Naive thymus-derived CD4-positive, alpha-beta T cell (primary cell): ENCODE measurements around the gene TNP2. TPM values are rescaled to one million over a fixed set of nuclear protein-coding genes. Genes with fewer than 3 reads are reported as not detected.

Experiments
- ATAC-seq: fragments of 150-1000 bp; cut with Tn5 transposase; 2 replicates; pipeline ENCODE4 v1.10.0; 2021; ENCODE audit warnings: mild to moderate bottlenecking, moderate library complexity
- CTCF ChIA-PET: fragments of 350-600 bp; sonication (Branson Sonifier 250); formaldehyde crosslinking; loops from one replicate; lab custom pipeline; 2021; ENCODE audit warnings: antibody characterized with exemption; lab: Charles Lee
- POLR2A ChIA-PET: fragments of 350-600 bp; sonication (Branson Sonifier 250); formaldehyde crosslinking; loops from one replicate; lab custom pipeline; 2021; ENCODE audit warnings: antibody characterized with exemption, inconsistent platforms; lab: Charles Lee
- DNase-seq, 9 donors: peaks; one replicate each; pipeline versions ENCODE4 v3.0.0 to v3.0.0-alpha.2; 2020 to 2022; ENCODE audit warnings: mixed read lengths in 1 of 9
- H3K27ac ChIP-seq: one replicate; pipeline ENCODE4 v1.7.0; 2013; ENCODE audit warnings: mild to moderate bottlenecking, low read depth, low read length, moderate library complexity
- H3K27me3 ChIP-seq, 2 donors: one replicate each; pipeline ENCODE4 v1.7.0; 2013; ENCODE audit warnings: low read length in 2 of 2, mild to moderate bottlenecking in 2 of 2, moderate library complexity in 2 of 2; ENCODE audit not compliant: control insufficient read depth in 2 of 2, insufficient read depth in 2 of 2
- H3K36me3 ChIP-seq, 3 experiments: 1 replicate in 2 of 3; 2 replicates in 1 of 3; pipeline ENCODE4 v1.7.0; 2013; ENCODE audit warnings: low read length in 3 of 3, mild to moderate bottlenecking in 3 of 3, moderate library complexity in 1 of 3; ENCODE audit not compliant: insufficient read depth in 3 of 3, control insufficient read depth in 2 of 3
- H3K4me1 ChIP-seq, 2 donors: one replicate each; pipeline ENCODE4 v1.7.0; 2013; ENCODE audit warnings: low read length in 2 of 2, mild to moderate bottlenecking in 2 of 2, moderate library complexity in 1 of 2; ENCODE audit not compliant: control insufficient read depth in 2 of 2, insufficient read depth in 2 of 2
- H3K4me3 ChIP-seq: 2 replicates; pipeline ENCODE4 v1.7.0; 2013; ENCODE audit warnings: mild to moderate bottlenecking, low read length
- H3K9me3 ChIP-seq, 3 experiments: 1 replicate in 2 of 3; 2 replicates in 1 of 3; pipeline ENCODE4 v1.7.0; 2013; ENCODE audit warnings: low read length in 3 of 3; ENCODE audit not compliant: control insufficient read depth in 2 of 3
- H3K27ac Mint-ChIP-seq, 9 donors: one replicate each; pipeline ENCODE4 v1.8.0; 2020 to 2022; ENCODE audit warnings: mixed read lengths in 9 of 9, mild to moderate bottlenecking in 8 of 9, moderate library complexity in 5 of 9, inconsistent platforms in 2 of 9
- H3K27me3 Mint-ChIP-seq, 5 donors: one replicate each; pipeline ENCODE4 v1.8.0; 2021 to 2022; ENCODE audit warnings: mixed read lengths in 5 of 5, mild to moderate bottlenecking in 1 of 5
- H3K36me3 Mint-ChIP-seq, 5 donors: one replicate each; pipeline ENCODE4 v1.8.0; 2020 to 2022; ENCODE audit warnings: mixed read lengths in 5 of 5, mild to moderate bottlenecking in 3 of 5, inconsistent platforms in 1 of 5
- H3K4me1 Mint-ChIP-seq, 7 donors: one replicate each; pipeline ENCODE4 v1.8.0; 2020 to 2022; ENCODE audit warnings: mixed read lengths in 7 of 7, mild to moderate bottlenecking in 3 of 7, inconsistent platforms in 1 of 7
- H3K4me3 Mint-ChIP-seq, 10 donors: one replicate each; pipeline ENCODE4 v1.8.0; 2020 to 2022; ENCODE audit warnings: mild to moderate bottlenecking in 10 of 10, mixed read lengths in 10 of 10, moderate library complexity in 6 of 10, inconsistent platforms in 2 of 10
- H3K9me3 Mint-ChIP-seq, 11 donors: one replicate each; pipeline ENCODE4 v1.8.0; 2020 to 2022; ENCODE audit warnings: mixed read lengths in 11 of 11, mild to moderate bottlenecking in 4 of 11, inconsistent platforms in 1 of 11, moderate library complexity in 1 of 11
- intact Hi-C, 2 donors: fragments of 100-400 bp; cut with micrococcal nuclease; formaldehyde crosslinking; loops; one replicate each; pipeline ENCODE4 v1.15.1; 2023
- polyA plus RNA-seq, 2 donors: library from polyadenylated mRNA; unstranded; fragments of 300-500 nt; fragmentation: Illumina TruSeq; gene quantifications; one replicate each; pipeline ENCODE4 v1.2.3, GENCODE V29; 2021
- total RNA-seq, 6 experiments: library from RNA in 5 of 6; stranded (reverse) in 5 of 6; gene quantifications; 1 replicate in 5 of 6; 2 replicates in 1 of 6; pipeline ENCODE4 v1.2.3 and lab custom pipeline; 2021 to 2026

Gene TNP2
- total and polyA plus RNA-seq, 7 experiments from 2014 or later, result not detected

GRCh38 chr16:11233727-11234376, 35.3 kb downstream of the TNP2 start:
- no peaks in the 10 kb centered on the region for H3K9me3 Mint-ChIP-seq
- no peaks in the 10 kb centered on the region for H3K27me3 Mint-ChIP-seq
- H3K27me3 ChIP-seq, result no peaks in the 10 kb centered on the region
- H3K36me3 ChIP-seq, result no peaks in the 10 kb centered on the region
- peak overlapping the region; percentile 89 for H3K27ac ChIP-seq
- H3K9me3 ChIP-seq, result no peaks in the 10 kb centered on the region
- H3K4me1 ChIP-seq, result peaks cover 34 to 39% of the 10 kb centered on the region in 2 donors
- H3K27ac Mint-ChIP-seq, result peak overlapping the region; percentile 82 to 98 (median 97)
- peak overlapping the region; percentile 50 for H3K4me3 ChIP-seq
- intact Hi-C loops, result loop anchor here (1.0 to 5.0 kb wide), 9 partner anchors 9 to 246 kb away; no protein-coding TSS in a partner anchor
- peaks cover 42 to 86% (median 57%) of the 10 kb centered on the region in 7 donors for H3K4me1 Mint-ChIP-seq
- peak overlapping the region; percentile 60 to 84 (median 76) for H3K4me3 Mint-ChIP-seq
- DNase-seq (peak in 2 of 9 donors; percentile 26 to 79), ATAC-seq (no peak)
- CTCF ChIA-PET, result interaction anchor here (0.9 to 1.4 kb wide), 3 partner anchors 19 to 24 kb away, joined by 3 to 5 read pairs (median 3); partner anchors contain the start of gene SOCS1
- POLR2A ChIA-PET, result interaction anchor here (0.7 to 12.7 kb wide), 3 partner anchors 9 to 431 kb away, joined by 3 to 244 read pairs (median 9); partner anchors contain the start of gene SOCS1
- no peaks in the 10 kb centered on the region for H3K36me3 Mint-ChIP-seq

- H3K9me3 Mint-ChIP-seq, result no peaks in the 10 kb centered on the region
- intact Hi-C loops, result loop anchor here (1.0 to 5.0 kb wide), 8 partner anchors 8 to 180 kb away; no protein-coding TSS in a partner anchor
- peaks cover 45 to 86% (median 64%) of the 10 kb centered on the region in 7 donors for H3K4me1 Mint-ChIP-seq
- ChIA-PET CTCF (interaction anchor here (0.9 to 1.4 kb wide), 3 partner anchors 19 to 24 kb away, joined by 3 to 5 read pairs (median 3); partner anchors contain the start of gene SOCS1), POLR2A (interaction anchor here (0.7 to 12.7 kb wide), 4 partner anchors 8 to 432 kb away, joined by 3 to 244 read pairs (median 6); partner anchors contain the start of gene SOCS1)
- peak; percentile 64 to 90 (median 85) for DNase-seq
- H3K27me3 Mint-ChIP-seq, result no peaks in the 10 kb centered on the region
- H3K36me3 ChIP-seq, result no peaks in the 10 kb centered on the region
- no peaks in the 10 kb centered on the region for H3K27me3 ChIP-seq
- peak overlapping the region; percentile 60 to 84 (median 76) for H3K4me3 Mint-ChIP-seq
- peak; percentile 89 for ATAC-seq
- peaks cover 34 to 42% of the 10 kb centered on the region in 2 donors for H3K4me1 ChIP-seq
- H3K27ac ChIP-seq, result peak overlapping the region; percentile 89
- peak overlapping the region; percentile 50 for H3K4me3 ChIP-seq
- peak overlapping the region; percentile 82 to 98 (median 97) for H3K27ac Mint-ChIP-seq
- H3K36me3 Mint-ChIP-seq, result no peaks in the 10 kb centered on the region
- H3K9me3 ChIP-seq, result no peaks in the 10 kb centered on the region
Observed at GRCh38 chr16:11232852-11233726, 36.0 kb downstream of the TNP2 start.

- ATAC-seq (no peak), DNase-seq (no peak)
- Mint-ChIP-seq H3K4me1 (peaks cover 47 to 87% (median 64%) of the 10 kb centered on the region in 7 donors), H3K4me3 (peak overlapping the region; percentile 60 to 84 (median 76)), H3K27me3 (no peaks in the 10 kb centered on the region), H3K9me3 (no peaks in the 10 kb centered on the region), H3K27ac (peak overlapping the region; percentile 82 to 98 (median 97)), H3K36me3 (no peaks in the 10 kb centered on the region)
- peak overlapping the region; percentile 89 for H3K27ac ChIP-seq
- H3K9me3 ChIP-seq, result no peaks in the 10 kb centered on the region
- CTCF ChIA-PET, result no interaction called here
- H3K4me3 ChIP-seq, result peak overlapping the region; percentile 50
- intact Hi-C loops, result loop anchor here in 1 of 2 donors (2.0 to 5.0 kb wide), 5 partner anchors 50 to 180 kb away; no protein-coding TSS in a partner anchor
- POLR2A ChIA-PET, result interaction anchor here (1.0 to 12.7 kb wide), 2 partner anchors 9 to 23 kb away, joined by 4 to 244 read pairs; partner anchors contain the start of gene SOCS1
- H3K36me3 ChIP-seq, result no peaks in the 10 kb centered on the region
- H3K4me1 ChIP-seq, result peaks cover 34 to 42% of the 10 kb centered on the region in 2 donors
- no peaks in the 10 kb centered on the region for H3K27me3 ChIP-seq
Observed at GRCh38 chr16:11232302-11232851, 36.7 kb downstream of the TNP2 start.

GRCh38 chr16:11231367-11231970, 37.7 kb downstream of the TNP2 start:
- intact Hi-C loops, result loop anchor here in 1 of 2 donors (5.0 kb wide), 2 partner anchors 49 to 124 kb away; no protein-coding TSS in a partner anchor
- H3K4me3 Mint-ChIP-seq, result peak overlapping the region; percentile 35 to 83 (median 50)
- no peaks in the 10 kb centered on the region for H3K36me3 Mint-ChIP-seq
- peaks cover 47 to 86% (median 63%) of the 10 kb centered on the region in 7 donors for H3K4me1 Mint-ChIP-seq
- Histone ChIP-seq H3K27me3 (no peaks in the 10 kb centered on the region), H3K27ac (peak overlapping the region; percentile 62), H3K36me3 (no peaks in the 10 kb centered on the region), H3K4me1 (peaks cover 34 to 42% of the 10 kb centered on the region in 2 donors), H3K4me3 (no peak overlapping the region), H3K9me3 (no peaks in the 10 kb centered on the region)
- H3K27ac Mint-ChIP-seq, result peak overlapping the region; percentile 80 to 98 (median 90)
- DNase-seq (no peak), ATAC-seq (no peak)
- no peaks in the 10 kb centered on the region for H3K27me3 Mint-ChIP-seq
- POLR2A ChIA-PET, result interaction anchor here (0.9 to 12.7 kb wide), 2 partner anchors 15 to 24 kb away, joined by 3 to 244 read pairs; partner anchors contain the start of gene SOCS1
- CTCF ChIA-PET, result interaction anchor here (1.4 kb wide), 1 partner anchor 23 kb away, joined by 7 read pairs; no protein-coding TSS in a partner anchor
- no peaks in the 10 kb centered on the region for H3K9me3 Mint-ChIP-seq

- intact Hi-C loops, result loop anchor here in 1 of 2 donors (5.0 kb wide), 2 partner anchors 48 to 123 kb away; no protein-coding TSS in a partner anchor
- ChIA-PET POLR2A (interaction anchor here (0.6 to 12.7 kb wide), 2 partner anchors 18 to 26 kb away, joined by 3 to 244 read pairs; partner anchors contain the start of gene SOCS1), CTCF (interaction anchor here (0.6 to 1.4 kb wide), 2 partner anchors 25 to 26 kb away, joined by 3 to 7 read pairs; partner anchors contain the start of gene SOCS1)
- Mint-ChIP-seq H3K4me3 (peak overlapping the region in 2 of 10 donors; percentile 9 to 34), H3K36me3 (no peaks in the 10 kb centered on the region), H3K27ac (peak overlapping the region; percentile 53 to 98 (median 83)), H3K27me3 (no peaks in the 10 kb centered on the region), H3K9me3 (no peaks in the 10 kb centered on the region), H3K4me1 (peaks cover 49 to 92% (median 70%) of the 10 kb centered on the region in 7 donors)
- Histone ChIP-seq H3K4me3 (no peak overlapping the region), H3K27ac (peak overlapping the region; percentile 34), H3K36me3 (no peaks in the 10 kb centered on the region), H3K4me1 (peaks cover 40 to 52% of the 10 kb centered on the region in 2 donors), H3K9me3 (no peaks in the 10 kb centered on the region), H3K27me3 (no peaks in the 10 kb centered on the region)
- no peak for DNase-seq
- no peak for ATAC-seq
Observed at GRCh38 chr16:11229906-11230305, 39.2 kb downstream of the TNP2 start.
